ENCODE results near the gene IRX4. TPM values are rescaled to one million over a fixed set of nuclear protein-coding genes. Genes with fewer than 3 reads are reported as not detected.
A peak's percentile ranks its signal among the peaks of the same experiment; 100 is the strongest.
"Not testable (repeated sequence)": the region's sequence is repeated elsewhere in the genome, so short reads cannot be mapped to it uniquely, and the experiment has no call there.

The IRX4 gene
- total RNA-seq, 3 donors from 2014 or later, result not detected

- no peak overlapping the region for H3K4me3 ChIP-seq
- TF ChIP-seq CTCF (IDR thresholded peaks at IDR 0.05), result no peak
- ATAC-seq, result peak; percentile 59
- H3K4me1 ChIP-seq (ENCODE audit: low read depth), result peaks cover 13% of the 10 kb centered on the region
- no peaks in the 10 kb centered on the region for H3K9me3 ChIP-seq
- peak in 2 of 3 donors; percentile 75 to 78 for DNase-seq
- no peaks in the 10 kb centered on the region for H3K36me3 ChIP-seq (ENCODE audit: low read depth)
- intact Hi-C loops (cut with DNase I, micrococcal nuclease), result no loop called here
Measured at GRCh38 chr5:1873243-1873959, 9.3 kb downstream of the IRX4 start.

GRCh38 chr5:1871441-1871840 is 11.3 kb downstream of the IRX4 start:
- Histone ChIP-seq H3K4me1 (ENCODE audit: low read depth) (peaks cover 13% of the 10 kb centered on the region), H3K9me3 (no peaks in the 10 kb centered on the region), H3K36me3 (ENCODE audit: low read depth) (no peaks in the 10 kb centered on the region), H3K4me3 (no peak overlapping the region)
- DNase-seq (no peak), ATAC-seq (no peak)
- intact Hi-C loops (cut with DNase I, micrococcal nuclease), result no loop called here
- TF ChIP-seq CTCF (IDR thresholded peaks at IDR 0.05), result no peak

- ATAC-seq; H3K4me3 ChIP-seq; H3K9me3 ChIP-seq; DNase-seq; H3K36me3 ChIP-seq (ENCODE audit: low read depth); intact Hi-C loops (cut with DNase I, micrococcal nuclease): not testable (repeated sequence)
- H3K4me1 ChIP-seq (ENCODE audit: low read depth), result peaks cover 13% of the 10 kb centered on the region
Measured at GRCh38 chr5:1870435-1871272, 12.1 kb downstream of the IRX4 start.

- H3K9me3 ChIP-seq, result no peaks in the 10 kb centered on the region
- no peak for TF ChIP-seq CTCF (IDR thresholded peaks at IDR 0.05)
- no peak overlapping the region for H3K4me3 ChIP-seq
- no peak for ATAC-seq
- no peak for DNase-seq
- intact Hi-C loops (cut with DNase I, micrococcal nuclease), result no loop called here
- peaks cover 11% of the 10 kb centered on the region for H3K4me1 ChIP-seq (ENCODE audit: low read depth)
- H3K36me3 ChIP-seq (ENCODE audit: low read depth), result no peaks in the 10 kb centered on the region
Measured at GRCh38 chr5:1868886-1869475, 13.7 kb downstream of the IRX4 start.

- H3K9me3 ChIP-seq, result no peaks in the 10 kb centered on the region
- peaks cover 2% of the 10 kb centered on the region for H3K4me1 ChIP-seq (ENCODE audit: low read depth)
- no peak for TF ChIP-seq CTCF (IDR thresholded peaks at IDR 0.05)
- intact Hi-C loops (cut with DNase I, micrococcal nuclease), result no loop called here
- ATAC-seq (no peak), DNase-seq (no peak)
- no peak overlapping the region for H3K4me3 ChIP-seq
- H3K36me3 ChIP-seq (ENCODE audit: low read depth), result no peaks in the 10 kb centered on the region
Measured at GRCh38 chr5:1867815-1868143, 14.9 kb downstream of the IRX4 start.

Data from mucosa of descending colon (tissue), 3 donors.